Peyer's patch (tissue), 4 donors: ENCODE results near the gene TMEM140. TPM values are rescaled to one million over a fixed set of nuclear protein-coding genes. Genes with fewer than 3 reads are reported as not detected.
A peak's percentile ranks its signal among the peaks of the same experiment; 100 is the strongest.

Source experiments
- DNase-seq, 3 donors: peaks; one replicate each; pipeline ENCODE4 v3.0.0-alpha.2; 2017 to 2019
- H3K27ac ChIP-seq, 4 donors: fragments of 200-600 bp; sonication (generic); one replicate each; pipeline ENCODE4 v1.5.1; 2016 to 2019
- H3K27me3 ChIP-seq, 2 donors: fragments of 200-600 bp; sonication (generic); one replicate each; pipeline ENCODE4 v1.5.1; 2019
- H3K36me3 ChIP-seq, 3 donors: fragments of 200-600 bp; sonication (generic); one replicate each; pipeline ENCODE4 v1.5.1; 2016 to 2019
- H3K4me1 ChIP-seq, 4 donors: fragments of 200-600 bp; sonication (generic); one replicate each; pipeline ENCODE4 v1.5.1; 2016 to 2019
- H3K4me3 ChIP-seq, 4 donors: fragments of 200-600 bp; sonication (generic); 1 replicate in 3 of 4; 2 replicates in 1 of 4; pipeline ENCODE4 v1.5.1; 2016 to 2019; ENCODE audit warnings: mild to moderate bottlenecking in 1 of 4
- H3K9me3 ChIP-seq, 4 donors: fragments of 200-600 bp; sonication (generic); one replicate each; pipeline ENCODE4 v1.5.1; 2016 to 2019; ENCODE audit warnings: mild to moderate bottlenecking in 1 of 4
- CTCF ChIP-seq, 6 experiments: fragments of 450-650 bp in 4 of 6; fragments of 200-600 bp in 2 of 6; sonication (generic) in 1 of 6; IDR thresholded peaks; one replicate each; pipeline ENCODE4 v1.5.1; 2017 to 2019; ENCODE audit warnings: antibody characterized with exemption in 6 of 6, mild to moderate bottlenecking in 3 of 6, moderate library complexity in 1 of 6
- POLR2A ChIP-seq, 2 donors: fragments of 450-650 bp; IDR thresholded peaks; one replicate each; pipeline ENCODE4 v1.5.1; 2017; ENCODE audit warnings: antibody characterized with exemption in 2 of 2, mild to moderate bottlenecking in 2 of 2, moderate library complexity in 2 of 2
- total RNA-seq, 4 donors: library from RNA; depleted of rRNA; stranded (reverse); fragments of >200 nt; gene quantifications; one replicate each; pipeline ENCODE4 v1.1.0, GENCODE V29; 2016

Gene TMEM140
- total RNA-seq = 10 to 100 TPM; 33.4 to 39.6 (median 36.5) TPM

- TF ChIP-seq POLR2A (IDR thresholded peaks at IDR 0.05) (peak; percentile 56 to 81), CTCF (IDR thresholded peaks at IDR 0.05) (peak in 3 of 6 experiments; percentile 16 to 37 (median 34))
- peak in 2 of 3 donors; percentile 85 to 92 for DNase-seq
- H3K27me3 ChIP-seq = no peaks in the 10 kb centered on the region
- H3K4me3 ChIP-seq = peak within 1 kb of the TSS; percentile 44 to 62 (median 50)
- peaks cover 0 to 14% (median 6%) of the 10 kb centered on the region in 4 donors for H3K4me1 ChIP-seq
- peak within 1 kb of the TSS; percentile 84 to 95 (median 92) for H3K27ac ChIP-seq
- H3K9me3 ChIP-seq = no peaks in the 10 kb centered on the region
- H3K36me3 ChIP-seq = peaks cover 0 to 5% (median 0%) of the 10 kb centered on the region in 3 donors
These were observed at the start of gene TMEM140 for GRCh38 chr7:135147899-135148721. Gene TMEM140, plus strand, starts transcription at chr7:135148072. Its CDS starts 16,370 bp downstream, at chr7:135164442.

- Histone ChIP-seq H3K4me1 (no peaks in the 10 kb centered on the region), H3K27ac (no peak overlapping the region), H3K27me3 (no peaks in the 10 kb centered on the region), H3K9me3 (no peaks in the 10 kb centered on the region), H3K4me3 (no peak overlapping the region), H3K36me3 (no peaks in the 10 kb centered on the region)
- TF ChIP-seq CTCF (IDR thresholded peaks at IDR 0.05) (no peak), POLR2A (IDR thresholded peaks at IDR 0.05) (no peak)
- DNase-seq = no peak
These were observed 49.5 kb upstream of the TMEM140 start for GRCh38 chr7:135098391-135098790.

- no peak for TF ChIP-seq CTCF (IDR thresholded peaks at IDR 0.05)
- no peak for TF ChIP-seq POLR2A (IDR thresholded peaks at IDR 0.05)
- no peak for DNase-seq
- no peaks in the 10 kb centered on the region for H3K9me3 ChIP-seq
- H3K36me3 ChIP-seq = no peaks in the 10 kb centered on the region
- H3K4me1 ChIP-seq = no peaks in the 10 kb centered on the region
- H3K27ac ChIP-seq = no peak overlapping the region
- no peak overlapping the region for H3K4me3 ChIP-seq
- no peaks in the 10 kb centered on the region for H3K27me3 ChIP-seq
These were observed 47.0 kb upstream of the TMEM140 start for GRCh38 chr7:135100856-135101255.

GRCh38 chr7:135102372-135102771 is 45.5 kb upstream of the TMEM140 start:
- no peak for TF ChIP-seq CTCF (IDR thresholded peaks at IDR 0.05)
- no peak for TF ChIP-seq POLR2A (IDR thresholded peaks at IDR 0.05)
- no peaks in the 10 kb centered on the region for H3K36me3 ChIP-seq
- DNase-seq = no peak
- H3K9me3 ChIP-seq = no peaks in the 10 kb centered on the region
- no peaks in the 10 kb centered on the region for H3K27me3 ChIP-seq
- H3K4me1 ChIP-seq = no peaks in the 10 kb centered on the region
- no peak overlapping the region for H3K27ac ChIP-seq
- H3K4me3 ChIP-seq = no peak overlapping the region

GRCh38 chr7:135109562-135109961 is 38.3 kb upstream of the TMEM140 start:
- TF ChIP-seq POLR2A (IDR thresholded peaks at IDR 0.05) (no peak), CTCF (IDR thresholded peaks at IDR 0.05) (no peak)
- Histone ChIP-seq H3K9me3 (no peaks in the 10 kb centered on the region), H3K4me1 (no peaks in the 10 kb centered on the region), H3K4me3 (no peak overlapping the region), H3K36me3 (no peaks in the 10 kb centered on the region), H3K27me3 (no peaks in the 10 kb centered on the region), H3K27ac (no peak overlapping the region)
- DNase-seq = no peak
